Transverse colon (tissue), 4 donors: ENCODE results near the gene INPP5F. TPM values are rescaled to one million over a fixed set of nuclear protein-coding genes. Genes with fewer than 3 reads are reported as not detected.

Experiments
- DNase-seq: peaks from one replicate; pipeline ENCODE4 v3.0.0-alpha.2; 2019
- H3K27ac ChIP-seq, 4 donors: fragments of 200-600 bp; sonication (generic); 2 replicates each; pipeline ENCODE4 v1.5.1; 2016 to 2018; ENCODE audit warnings: inconsistent platforms in 4 of 4
- H3K27me3 ChIP-seq: fragments of 200-600 bp; sonication (generic); 2 replicates; pipeline ENCODE4 v1.5.1; 2017; ENCODE audit warnings: inconsistent platforms
- H3K36me3 ChIP-seq, 4 donors: fragments of 200-600 bp; sonication (generic); 2 replicates each; pipeline ENCODE4 v1.5.1; 2017 to 2019; ENCODE audit warnings: inconsistent platforms in 4 of 4
- H3K4me1 ChIP-seq, 4 donors: fragments of 200-600 bp; sonication (generic); 2 replicates each; pipeline ENCODE4 v1.5.1; 2017 to 2020; ENCODE audit warnings: inconsistent platforms in 4 of 4
- H3K4me3 ChIP-seq, 4 donors: fragments of 200-600 bp; sonication (generic); 1 replicate in 1 of 4; 2 replicates in 3 of 4; pipeline versions ENCODE4 v1.5.1 to v1.6.1; 2017 to 2019; ENCODE audit warnings: inconsistent platforms in 4 of 4
- H3K9me3 ChIP-seq, 2 donors: fragments of 200-600 bp; sonication (generic); 2 replicates each; pipeline ENCODE4 v1.5.1; 2017 to 2019; ENCODE audit warnings: inconsistent platforms in 2 of 2
- CTCF ChIP-seq, 5 experiments: fragments of 200-600 bp in 3 of 5; fragments of 450-650 bp in 2 of 5; sonication (generic) in 3 of 5; IDR thresholded peaks; 1 replicate in 2 of 5; 2 replicates in 3 of 5; pipeline ENCODE4 v1.5.1; 2016 to 2017; ENCODE audit warnings: antibody characterized with exemption in 5 of 5, inconsistent platforms in 3 of 5, mild to moderate bottlenecking in 2 of 5, moderate library complexity in 1 of 5
- EP300 ChIP-seq: sonication (generic); formaldehyde crosslinking; IDR thresholded peaks from one replicate; pipeline ENCODE4 v1.6.1; 2017; ENCODE audit warnings: antibody characterized with exemption, low read depth
- POLR2A ChIP-seq: fragments of 450-650 bp; IDR thresholded peaks from one replicate; pipeline ENCODE4 v1.6.1; 2016; ENCODE audit warnings: antibody characterized with exemption, mild to moderate bottlenecking, moderate library complexity
- POLR2AphosphoS5 ChIP-seq, 3 donors: sonication (generic); formaldehyde crosslinking; IDR thresholded peaks; one replicate each; pipeline ENCODE4 v1.6.1; 2016; ENCODE audit warnings: antibody characterized with exemption in 3 of 3
- WGBS, 2 donors: methylation state at CpG; one replicate each; pipeline ENCODE4 v1.1.5; 2018; ENCODE audit warnings: low coverage in 1 of 2; 5-methylcytosine and 5-hydroxymethylcytosine counted together
- in situ Hi-C, 4 donors: fragments of 200-750 bp; cut with MboI; loops; one replicate each; pipeline versions ENCODE4 v1.15.0 to v1.15.1; 2017; ENCODE audit warnings: low sequenced_read_pairs in 3 of 4, low pct_ligation_motif_present in 1 of 4, low pct_unique_long_range_greater_than_20kb in 1 of 4
- intact Hi-C: fragments of 100-400 bp; cut with DNase I; formaldehyde crosslinking; loops from one replicate; pipeline ENCODE4 v1.15.1; 2023; ENCODE audit warnings: low total_unique reads
- total RNA-seq, 4 donors: library from RNA; depleted of rRNA; stranded (reverse); fragments of >200 nt; gene quantifications; one replicate each; pipeline ENCODE4 v1.1.0, GENCODE V29; 2016

INPP5F gene
- total RNA-seq, 4 donors from 2014 or later: 11.6 to 24.6 (median 16.6) TPM

GRCh38 chr10:119829429-119829828 lies 103.6 kb downstream of the INPP5F start:
- no peak overlapping the region for H3K27ac ChIP-seq
- intact Hi-C loops: no loop called here
- no peaks in the 10 kb centered on the region for H3K9me3 ChIP-seq
- TF ChIP-seq CTCF (IDR thresholded peaks at IDR 0.05) (no peak), EP300 (no peak), POLR2AphosphoS5 (IDR thresholded peaks at IDR 0.05) (no peak), POLR2A (no peak)
- H3K4me3 ChIP-seq: no peak overlapping the region
- H3K36me3 ChIP-seq: peaks cover 0 to 62% (median 24%) of the 10 kb centered on the region in 4 donors
- DNase-seq: no peak
- no peaks in the 10 kb centered on the region for H3K4me1 ChIP-seq
- 83 to 87% methylated on average over 6 to 7 of the region's 7 CpGs for WGBS, 2 donors
- no peaks in the 10 kb centered on the region for H3K27me3 ChIP-seq
- in situ Hi-C loops: loop anchor here in 1 of 4 donors (25.0 kb wide), 1 partner anchor 142 kb away; no protein-coding TSS in a partner anchor

GRCh38 chr10:119830851-119831250 lies 105.0 kb downstream of the INPP5F start:
- TF ChIP-seq POLR2AphosphoS5 (IDR thresholded peaks at IDR 0.05) (no peak), CTCF (IDR thresholded peaks at IDR 0.05) (no peak), POLR2A (no peak), EP300 (no peak)
- in situ Hi-C loops: loop anchor here in 1 of 4 donors (25.0 kb wide), 1 partner anchor 144 kb away; no protein-coding TSS in a partner anchor
- H3K4me3 ChIP-seq: no peak overlapping the region
- no peaks in the 10 kb centered on the region for H3K9me3 ChIP-seq
- H3K27ac ChIP-seq: no peak overlapping the region
- H3K4me1 ChIP-seq: no peaks in the 10 kb centered on the region
- H3K36me3 ChIP-seq: peaks cover 0 to 74% (median 30%) of the 10 kb centered on the region in 4 donors
- intact Hi-C loops: no loop called here
- H3K27me3 ChIP-seq: no peaks in the 10 kb centered on the region
- DNase-seq: no peak
- WGBS, 2 donors: 79 to 89% methylated on average over 2 to 4 of the region's 4 CpGs

GRCh38 chr10:119831656-119832055 lies 105.8 kb downstream of the INPP5F start:
- in situ Hi-C loops (loop anchor here in 1 of 4 donors (25.0 kb wide), 1 partner anchor 144 kb away; no protein-coding TSS in a partner anchor), intact Hi-C loops (no loop called here)
- no peak for DNase-seq
- WGBS, 2 donors: 84 to 94% methylated on average over 11 of the region's 11 CpGs
- Histone ChIP-seq H3K9me3 (no peaks in the 10 kb centered on the region), H3K27ac (no peak overlapping the region), H3K4me3 (no peak overlapping the region), H3K4me1 (no peaks in the 10 kb centered on the region), H3K27me3 (no peaks in the 10 kb centered on the region), H3K36me3 (peaks cover 0 to 82% (median 31%) of the 10 kb centered on the region in 4 donors)
- TF ChIP-seq CTCF (IDR thresholded peaks at IDR 0.05): no peak
- no peak for TF ChIP-seq EP300
- TF ChIP-seq POLR2A: no peak
- TF ChIP-seq POLR2AphosphoS5 (IDR thresholded peaks at IDR 0.05): no peak

GRCh38 chr10:119832951-119833350 lies 107.1 kb downstream of the INPP5F start:
- Histone ChIP-seq H3K27me3 (no peaks in the 10 kb centered on the region), H3K4me1 (no peaks in the 10 kb centered on the region), H3K9me3 (no peaks in the 10 kb centered on the region), H3K27ac (no peak overlapping the region), H3K4me3 (no peak overlapping the region), H3K36me3 (peaks cover 0 to 83% (median 35%) of the 10 kb centered on the region in 4 donors)
- in situ Hi-C loops: loop anchor here in 1 of 4 donors (25.0 kb wide), 1 partner anchor 146 kb away; no protein-coding TSS in a partner anchor
- intact Hi-C loops: no loop called here
- no peak for DNase-seq
- WGBS, 2 donors: 45 to 80% methylated on average over 1 to 2 of the region's 2 CpGs
- TF ChIP-seq EP300 (no peak), CTCF (IDR thresholded peaks at IDR 0.05) (no peak), POLR2AphosphoS5 (IDR thresholded peaks at IDR 0.05) (no peak), POLR2A (no peak)
